COLO668 (cell line): ENCODE measurements around the gene MORN1.

Experiments used
- DNase-seq: peaks from one replicate; lab custom pipeline; 2025; ENCODE audit not compliant: unreplicated experiment; lab: John Stamatoyannopoulos, UW

MORN1 gene

DNA sequence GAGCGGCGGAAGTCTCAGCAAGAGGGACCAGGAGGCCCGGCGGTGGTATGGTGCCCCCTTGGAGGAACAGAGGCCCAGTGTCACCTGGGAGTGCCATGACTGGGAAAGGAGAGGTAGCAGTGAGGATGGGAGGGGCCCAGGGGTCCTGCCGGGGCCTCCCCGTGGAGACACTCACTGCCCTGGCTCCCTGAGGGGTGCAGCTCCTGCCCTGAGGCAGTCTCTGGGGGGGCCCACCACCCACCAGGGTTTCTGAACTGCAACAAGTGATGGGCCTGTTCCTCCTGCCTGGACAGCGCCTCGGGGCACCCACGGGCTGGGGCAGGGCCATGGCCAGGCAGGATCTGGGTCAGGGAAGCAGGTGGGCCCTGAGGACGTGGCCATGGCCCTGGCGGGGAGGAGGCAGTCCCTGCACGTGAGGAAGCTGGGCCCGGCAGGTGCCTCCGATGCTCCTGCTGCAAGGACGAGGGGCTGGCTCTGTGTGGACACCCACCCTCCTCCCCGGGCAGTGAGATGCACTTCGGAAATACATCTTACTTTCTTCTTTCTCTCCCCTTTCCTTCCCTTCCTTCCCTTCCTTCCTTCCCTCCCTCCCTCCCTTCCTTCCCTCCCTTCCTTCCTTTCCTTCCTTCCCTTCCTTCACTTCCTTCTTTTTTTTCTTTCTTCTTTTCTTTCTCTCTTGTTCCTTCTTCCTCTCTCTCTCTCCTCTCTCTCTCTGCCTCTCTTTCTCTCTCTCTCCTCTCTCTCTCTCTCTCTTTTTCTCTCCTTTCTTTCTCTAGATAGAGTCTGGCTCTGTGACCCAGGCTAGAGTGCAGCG is 66.6 kb downstream of the MORN1 start:
- DNase-seq: no peak

- no peak for DNase-seq
These were observed 67.8 kb downstream of the MORN1 start for GRCh38 chr1:2323451-2323974.

DNA sequence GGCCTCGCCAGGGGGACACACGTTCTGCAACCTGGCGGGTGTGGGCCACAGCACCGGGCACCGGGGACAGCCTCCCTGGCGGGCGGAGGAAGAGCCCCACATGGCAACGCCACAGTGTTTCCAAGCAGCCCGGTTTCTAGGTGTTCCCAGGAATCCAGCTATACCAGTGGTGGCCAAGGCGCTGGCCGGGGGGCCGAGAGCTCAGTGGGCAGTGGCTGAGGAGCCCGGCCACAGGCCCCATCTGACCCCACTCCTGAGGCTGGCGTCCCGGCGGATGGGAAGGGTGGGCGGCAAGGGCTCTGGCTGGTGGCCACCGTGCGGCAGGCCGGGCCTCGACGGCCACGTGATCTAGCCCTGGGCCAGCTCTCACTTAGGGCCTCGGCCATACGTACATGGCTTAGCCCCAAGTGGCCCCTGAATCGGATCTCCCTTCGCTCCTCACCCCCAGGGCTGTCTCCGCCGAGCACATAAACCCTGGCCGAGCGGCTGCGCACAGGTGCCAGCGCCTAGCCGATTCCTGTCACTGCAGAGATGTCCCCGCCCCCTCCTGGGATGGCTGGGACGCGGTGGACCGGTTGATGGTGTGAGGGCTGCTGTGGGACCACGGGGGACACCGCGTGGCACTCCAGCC is 68.7 kb downstream of the MORN1 start:
- DNase-seq: no peak

- DNase-seq: no peak
These were observed 69.2 kb downstream of the MORN1 start for GRCh38 chr1:2322065-2322571.

GRCh38 chr1:2320760-2321667 is 70.3 kb downstream of the MORN1 start:
- DNase-seq: no peak

DNA sequence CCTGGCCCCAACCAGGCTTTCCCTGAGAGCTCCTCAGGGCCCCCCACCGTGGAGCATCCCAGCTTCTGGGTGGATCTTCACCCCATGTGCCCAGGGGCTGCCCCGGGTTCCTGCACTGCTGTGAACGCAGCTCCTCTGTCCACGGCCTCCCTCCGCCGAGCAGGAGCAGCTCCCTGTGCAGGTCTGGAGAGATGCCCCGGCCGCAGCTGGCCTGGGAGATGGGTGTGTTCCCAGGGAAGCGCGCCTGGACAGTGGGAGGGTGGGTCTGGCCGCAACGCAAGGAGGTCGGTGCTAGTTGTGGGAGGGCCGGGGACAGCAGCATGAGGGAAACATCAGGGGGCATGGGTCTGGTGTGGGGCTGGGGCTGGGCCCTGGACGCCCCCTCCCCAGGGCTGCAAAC is 71.3 kb downstream of the MORN1 start:
- no peak for DNase-seq

DNA sequence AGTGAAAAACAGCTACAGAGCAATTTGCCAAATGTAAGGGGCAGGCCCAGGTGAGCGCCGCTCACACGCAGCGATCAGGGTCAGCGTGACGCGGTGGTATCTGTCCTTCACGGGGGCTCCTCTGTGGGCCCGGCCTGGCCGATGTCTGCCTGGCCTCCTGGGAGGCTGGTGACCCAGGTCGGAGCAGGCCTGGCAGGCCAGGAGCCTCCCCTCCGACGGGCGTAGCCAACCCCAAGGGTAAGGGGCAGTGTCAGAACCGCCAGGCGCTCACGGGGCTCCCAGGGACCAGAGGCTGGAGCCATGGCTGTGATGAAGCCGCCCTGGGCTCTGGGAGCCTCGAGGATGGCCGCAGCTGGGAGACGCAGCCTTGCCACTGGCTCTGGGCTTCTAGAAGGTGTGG is 72.1 kb downstream of the MORN1 start:
- DNase-seq: no peak

DNA sequence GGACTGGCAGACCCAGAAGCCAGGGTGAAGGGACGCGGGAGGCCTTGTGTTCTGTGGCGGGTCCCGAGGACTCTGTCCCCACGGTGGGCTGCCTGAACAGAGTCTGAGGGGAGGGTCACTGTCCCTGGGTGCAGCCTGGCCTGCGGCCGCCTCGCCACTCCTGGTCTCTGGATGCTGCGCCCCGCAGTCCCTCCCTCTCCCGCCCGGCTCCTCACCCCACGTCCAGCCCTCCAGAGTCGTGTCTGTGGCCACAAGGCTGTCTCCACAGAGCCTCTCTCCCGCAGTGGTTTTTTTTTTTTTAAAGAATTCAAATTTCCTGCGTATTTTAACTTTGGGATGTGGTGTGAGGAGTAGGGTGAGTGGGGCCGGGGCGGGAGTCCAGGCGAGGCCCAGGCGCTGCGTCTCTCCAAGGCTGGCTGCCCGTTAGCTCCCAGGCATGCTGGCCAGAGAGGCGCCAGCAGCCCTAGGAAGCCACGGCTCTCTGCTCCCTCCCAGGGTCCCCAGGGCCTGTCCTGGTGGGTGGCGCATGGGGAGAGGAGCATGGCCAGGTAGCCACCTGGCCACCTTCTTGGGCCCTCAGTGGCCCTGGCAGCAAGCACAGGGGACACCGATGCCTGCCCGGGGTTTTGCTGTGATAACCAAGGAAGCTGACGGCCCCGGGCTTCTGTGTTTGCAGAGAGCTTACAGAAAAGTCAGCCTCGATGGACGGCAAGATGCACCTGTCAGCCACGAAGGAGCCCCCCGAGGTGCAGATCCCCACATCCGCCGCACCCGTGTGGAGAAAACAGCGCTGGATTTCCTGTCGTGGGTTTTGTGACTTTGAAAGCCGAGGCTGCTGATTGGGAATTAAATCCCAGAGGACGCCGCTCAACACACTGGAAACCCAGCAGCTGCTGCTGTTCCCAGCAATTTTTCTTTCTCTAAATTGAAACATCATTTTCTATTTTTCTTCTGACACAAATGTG is 72.8 kb downstream of the MORN1 start:
- no peak for DNase-seq

DNA sequence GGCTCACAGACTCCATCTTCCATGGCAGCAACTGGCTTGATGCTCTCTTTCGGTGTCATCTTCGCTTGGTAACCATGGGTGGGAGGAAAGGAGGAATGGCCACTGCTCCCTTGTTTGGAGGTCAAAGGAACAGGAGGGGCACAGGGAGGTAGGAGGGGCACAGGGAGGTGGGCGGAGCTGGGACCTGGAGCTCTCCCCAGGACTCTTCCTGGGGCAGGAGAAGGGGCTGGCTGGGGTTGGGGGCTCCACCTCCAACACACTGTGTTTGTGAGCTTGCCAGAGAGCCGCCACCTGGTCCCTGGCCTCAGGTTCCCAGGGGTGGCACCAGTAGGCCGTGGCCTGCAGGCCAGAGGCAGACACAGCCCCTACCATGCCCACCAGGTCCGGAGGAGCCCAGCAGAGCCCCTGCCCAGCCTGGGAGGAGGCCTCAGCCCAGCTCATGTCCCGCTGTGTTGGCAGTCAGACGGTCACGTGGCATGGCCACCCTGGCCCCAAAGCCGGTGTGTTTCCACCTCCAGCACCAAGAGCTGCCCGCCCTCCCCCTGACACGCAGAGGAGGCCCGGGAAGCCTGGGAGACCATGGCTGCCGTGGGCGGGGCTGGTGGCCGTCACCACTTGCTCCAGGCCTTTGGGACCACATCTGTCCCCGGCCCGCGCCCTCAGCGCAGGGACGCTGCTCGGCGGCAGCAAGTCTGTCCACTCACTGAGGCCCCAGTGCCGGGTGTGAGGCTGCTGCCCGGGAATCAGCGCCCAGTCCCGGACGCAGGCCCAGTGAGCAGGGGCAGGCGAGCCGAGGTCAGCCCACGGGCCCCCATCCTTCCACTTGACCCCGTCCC is 73.9 kb downstream of the MORN1 start:
- DNase-seq: no peak

GRCh38 chr1:2316451-2316961 is 74.8 kb downstream of the MORN1 start:
- DNase-seq: no peak

GRCh38 chr1:2315674-2316450 is 75.5 kb downstream of the MORN1 start:
- no peak for DNase-seq

GRCh38 chr1:2314803-2315673 is 76.3 kb downstream of the MORN1 start:
- DNase-seq: no peak

- DNase-seq: peak; percentile 39
These were observed 77.0 kb downstream of the MORN1 start for GRCh38 chr1:2314273-2314802.

DNA sequence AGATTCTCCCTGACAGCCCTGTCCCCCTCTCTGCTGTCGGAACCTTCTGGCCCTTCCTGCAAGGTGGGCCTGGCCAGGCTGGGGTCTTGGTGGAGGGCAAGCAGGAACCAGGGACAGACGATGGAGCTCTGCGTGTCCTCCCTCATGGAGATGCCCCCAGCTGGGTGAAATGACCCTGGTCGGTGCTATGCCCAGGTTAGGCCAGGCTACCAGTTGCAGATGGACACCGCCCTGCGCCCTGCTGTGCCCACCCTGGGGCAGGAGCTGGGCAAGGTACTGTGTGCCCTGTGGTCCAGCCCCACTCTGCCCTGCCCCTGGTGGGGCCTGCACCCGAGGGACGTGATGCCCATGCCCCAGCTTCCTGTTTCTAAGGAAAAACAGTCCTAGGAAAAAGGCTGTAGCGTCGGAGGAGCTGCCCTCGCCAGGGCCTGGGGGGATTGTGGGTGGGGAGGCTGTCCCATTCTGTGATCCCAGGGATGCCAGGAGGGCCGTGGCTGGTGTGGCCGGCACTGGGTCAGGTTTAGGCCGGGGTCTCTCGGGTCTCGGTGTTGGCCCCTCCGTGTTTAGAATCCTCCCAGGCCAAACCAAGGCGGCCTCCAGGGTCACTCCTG is 77.6 kb downstream of the MORN1 start:
- DNase-seq: no peak

DNA sequence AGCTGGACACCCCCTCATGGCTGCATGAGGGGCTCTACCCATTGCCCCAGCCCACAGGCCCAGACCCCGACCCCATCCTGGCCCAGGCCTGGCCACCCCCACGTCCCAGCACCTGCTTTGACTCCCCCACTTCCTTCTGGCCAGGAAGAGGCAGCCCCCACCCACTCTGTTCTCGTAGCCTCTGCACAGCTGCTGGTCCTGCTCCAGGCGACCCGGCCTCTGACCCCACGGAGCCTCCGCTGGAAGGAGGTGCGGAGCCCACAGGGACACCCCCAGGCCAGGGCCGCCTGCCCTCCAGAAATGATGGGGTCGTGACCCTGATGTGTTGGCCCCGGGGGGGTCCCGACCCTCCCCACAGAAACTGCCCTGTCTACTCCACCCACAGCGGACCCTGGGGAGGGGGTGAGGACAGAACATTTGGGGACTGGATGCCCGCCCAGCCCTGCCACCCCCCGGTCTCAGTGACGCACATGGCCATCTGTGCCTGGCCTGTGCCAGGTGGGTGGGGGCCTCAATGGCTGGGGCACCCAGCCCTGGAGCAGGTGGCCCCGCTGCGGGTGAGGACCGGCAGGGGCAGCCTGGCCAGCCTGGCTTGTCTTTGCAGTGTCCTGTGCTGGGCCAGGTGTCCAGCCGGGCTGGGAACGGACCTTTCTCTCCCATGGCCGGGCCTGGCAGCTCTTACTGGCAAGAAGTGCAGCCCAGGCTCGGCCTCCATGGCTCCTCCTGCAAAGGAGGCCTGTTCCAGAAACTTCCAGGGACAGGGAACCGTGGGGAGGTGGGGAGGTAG is 78.6 kb downstream of the MORN1 start:
- no peak for DNase-seq

GRCh38 chr1:2312160-2312514 is 79.2 kb downstream of the MORN1 start:
- no peak for DNase-seq
